ENCODE data around the gene FHDC1. TPM values are rescaled to one million over a fixed set of nuclear protein-coding genes. Genes with fewer than 3 reads are reported as not detected.

The FHDC1 gene
- total RNA-seq, 4 donors from 2014 or later, result 4.5 to 12.8 (median 8.5) TPM

GRCh38 chr4:152910521-152910920 lies 25.6 kb upstream of the FHDC1 start:
- WGBS, 2 donors, result 77 to 93% methylated on average over 3 of the region's 3 CpGs
- intact Hi-C loops (cut with DNase I), result no loop called here
- no peak for DNase-seq
- Histone ChIP-seq H3K9me3 (no peaks in the 10 kb centered on the region), H3K27me3 (no peaks in the 10 kb centered on the region), H3K4me1 (no peaks in the 10 kb centered on the region), H3K4me3 (no peak overlapping the region), H3K36me3 (peaks cover 0 to 41% (median 3%) of the 10 kb centered on the region in 3 donors), H3K27ac (no peak overlapping the region)
- no peak for TF ChIP-seq POLR2A (IDR thresholded peaks at IDR 0.05)

- intact Hi-C loops (cut with DNase I), result no loop called here
- H3K27ac ChIP-seq, result no peak overlapping the region
- 89 to 90% methylated on average over 3 of the region's 3 CpGs for WGBS, 2 donors
- TF ChIP-seq CTCF (IDR thresholded peaks at IDR 0.05) (no peak), POLR2A (IDR thresholded peaks at IDR 0.05) (no peak)
- peaks cover 0 to 8% (median 7%) of the 10 kb centered on the region in 3 donors for H3K9me3 ChIP-seq
- no peaks in the 10 kb centered on the region for H3K27me3 ChIP-seq
- H3K4me3 ChIP-seq, result no peak overlapping the region
- no peak for DNase-seq
- peaks cover 0 to 14% (median 0%) of the 10 kb centered on the region in 3 donors for H3K36me3 ChIP-seq
- H3K4me1 ChIP-seq, result no peaks in the 10 kb centered on the region
Observed at GRCh38 chr4:152917543-152918395, 18.4 kb upstream of the FHDC1 start.

DNA sequence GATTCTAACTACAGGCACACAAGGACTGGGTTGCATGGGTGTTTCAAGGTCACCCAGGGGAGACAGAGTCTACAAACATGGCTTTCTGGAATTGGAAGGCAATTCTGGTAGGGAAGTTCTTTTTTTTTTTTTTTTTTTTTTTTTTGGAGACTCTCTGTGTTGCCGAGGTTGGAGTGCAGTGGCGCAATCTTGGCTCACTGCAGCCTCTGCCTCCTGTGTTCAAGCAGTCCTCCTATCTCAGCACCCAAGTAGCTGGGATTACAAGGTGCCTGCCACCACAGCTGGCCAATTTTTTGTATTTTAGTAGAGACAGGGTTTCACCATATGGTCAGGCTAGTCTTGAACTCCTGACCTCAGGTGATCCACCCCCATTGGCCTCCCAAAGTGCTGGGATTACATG lies 16.3 kb upstream of the FHDC1 start:
- Histone ChIP-seq H3K27me3 (no peaks in the 10 kb centered on the region), H3K9me3 (peaks cover 0 to 8% (median 7%) of the 10 kb centered on the region in 3 donors), H3K36me3 (peaks cover 0 to 14% (median 0%) of the 10 kb centered on the region in 3 donors), H3K4me3 (no peak overlapping the region), H3K27ac (no peak overlapping the region), H3K4me1 (no peaks in the 10 kb centered on the region)
- TF ChIP-seq CTCF (IDR thresholded peaks at IDR 0.05) (no peak), POLR2A (IDR thresholded peaks at IDR 0.05) (no peak)
- no peak for DNase-seq
- intact Hi-C loops (cut with DNase I), result no loop called here
- 92 to 95% methylated on average over 2 of the region's 2 CpGs for WGBS, 2 donors

DNA sequence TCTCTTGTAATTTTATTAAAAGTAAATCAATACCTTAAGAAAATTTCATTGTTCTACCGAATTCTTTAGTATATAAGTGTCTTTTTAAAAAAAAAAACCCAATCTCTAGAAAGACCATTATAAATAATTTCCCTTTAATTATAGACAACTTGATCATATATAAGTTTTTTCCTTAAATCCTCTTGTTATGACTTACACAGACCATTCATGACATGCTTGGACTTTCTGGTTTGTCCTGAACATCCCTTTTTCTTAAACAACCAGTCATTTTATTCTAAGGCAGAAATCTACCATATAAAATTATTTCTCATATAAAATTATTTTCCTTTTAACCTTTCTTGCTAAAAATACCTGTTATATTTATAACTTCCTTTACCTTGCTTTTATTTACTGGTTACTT lies 15.4 kb upstream of the FHDC1 start:
- Histone ChIP-seq H3K4me3 (no peak overlapping the region), H3K4me1 (no peaks in the 10 kb centered on the region), H3K36me3 (peaks cover 0 to 14% (median 0%) of the 10 kb centered on the region in 3 donors), H3K27me3 (no peaks in the 10 kb centered on the region), H3K27ac (no peak overlapping the region), H3K9me3 (peaks cover 0 to 8% (median 7%) of the 10 kb centered on the region in 3 donors)
- 49 to 52% methylated on average over 1 of the region's 1 CpG for WGBS, 2 donors
- DNase-seq, result no peak
- intact Hi-C loops (cut with DNase I), result no loop called here
- no peak for TF ChIP-seq CTCF (IDR thresholded peaks at IDR 0.05)
- TF ChIP-seq POLR2A (IDR thresholded peaks at IDR 0.05), result no peak

GRCh38 chr4:152921284-152921683 lies 14.8 kb upstream of the FHDC1 start:
- intact Hi-C loops (cut with DNase I), result no loop called here
- no peak for TF ChIP-seq POLR2A (IDR thresholded peaks at IDR 0.05)

GRCh38 chr4:152925851-152926250 lies 10.3 kb upstream of the FHDC1 start:
- intact Hi-C loops (cut with DNase I), result no loop called here
- Histone ChIP-seq H3K27me3 (no peaks in the 10 kb centered on the region), H3K27ac (no peak overlapping the region), H3K4me1 (no peaks in the 10 kb centered on the region), H3K4me3 (no peak overlapping the region), H3K9me3 (no peaks in the 10 kb centered on the region), H3K36me3 (no peaks in the 10 kb centered on the region)
- DNase-seq, result no peak
- TF ChIP-seq CTCF (IDR thresholded peaks at IDR 0.05) (no peak), POLR2A (IDR thresholded peaks at IDR 0.05) (no peak)
- 93 to 95% methylated on average over 1 of the region's 1 CpG for WGBS, 2 donors

More at GRCh38 chr4:152921284-152921683, 14.8 kb upstream of the FHDC1 start:
- peaks cover 0 to 14% (median 0%) of the 10 kb centered on the region in 3 donors for H3K36me3 ChIP-seq
- DNase-seq, result no peak
- no peak overlapping the region for H3K27ac ChIP-seq
- H3K4me3 ChIP-seq, result no peak overlapping the region
- H3K4me1 ChIP-seq, result no peaks in the 10 kb centered on the region
- H3K9me3 ChIP-seq, result peaks cover 0 to 8% (median 7%) of the 10 kb centered on the region in 3 donors
- H3K27me3 ChIP-seq, result no peaks in the 10 kb centered on the region

All from esophagus squamous epithelium (tissue), 5 donors.